ENCODE data around the gene OSBPL10.

The OSBPL10 gene

GRCh38 chr3:31645256-31645655 lies 335.8 kb downstream of the OSBPL10 start:
- DNase-seq, result no peak

- DNase-seq, result no peak
These were observed 341.2 kb downstream of the OSBPL10 start for GRCh38 chr3:31639828-31640227.

DNA sequence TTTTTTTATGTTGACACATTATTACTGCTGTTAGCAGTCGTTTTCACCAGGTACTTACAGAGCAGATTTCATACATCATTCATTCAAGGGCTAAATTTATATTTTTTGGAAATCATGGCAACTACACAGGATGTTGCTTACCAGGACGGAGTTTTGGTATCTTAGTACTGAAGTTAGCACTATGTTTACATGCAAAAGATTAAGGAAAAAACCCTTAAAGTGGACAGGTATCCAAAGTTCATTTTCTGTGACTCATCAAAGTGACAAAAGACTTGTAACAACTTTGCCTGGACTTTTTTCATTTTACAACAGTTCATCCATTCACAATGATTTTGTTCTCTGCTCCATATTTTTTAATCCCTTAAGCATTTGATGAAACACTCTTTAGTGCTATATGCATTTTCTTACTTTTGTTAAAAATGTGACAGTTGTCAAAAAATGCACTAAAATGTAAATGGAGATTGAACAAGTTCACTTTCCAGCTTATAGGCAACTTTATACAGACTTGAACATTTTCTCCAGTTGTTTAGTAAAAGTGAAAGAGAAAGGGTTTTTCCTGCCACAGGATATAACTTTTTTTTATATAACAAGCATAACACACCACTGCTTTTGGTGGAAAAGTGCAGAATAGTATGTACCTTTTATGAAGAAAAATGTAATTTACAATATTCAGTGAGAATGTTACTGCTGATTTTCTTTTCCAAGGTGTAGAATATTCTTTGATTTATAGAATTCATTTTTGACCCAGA lies 344.2 kb downstream of the OSBPL10 start:
- DNase-seq, result no peak

DNA sequence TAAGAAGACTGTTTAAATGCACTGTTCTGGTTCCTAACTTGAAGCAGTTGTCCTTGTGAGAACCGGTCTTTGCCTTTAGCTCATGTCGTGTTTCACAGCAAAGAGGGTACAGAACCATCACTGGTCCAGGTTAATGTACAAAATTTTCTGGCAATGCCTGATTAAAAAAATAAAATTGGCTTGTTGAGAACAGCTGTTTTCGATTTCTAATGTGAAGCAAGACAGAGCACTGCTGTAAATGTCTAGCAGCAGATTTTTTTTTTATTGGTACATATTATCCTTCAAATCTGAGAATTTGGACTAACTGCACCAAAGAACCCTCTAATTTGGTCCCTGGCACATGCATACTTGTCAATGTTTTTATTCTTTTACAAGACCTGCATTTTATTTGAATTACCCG lies 345.0 kb downstream of the OSBPL10 start:
- DNase-seq, result no peak

- DNase-seq, result no peak
These were observed 345.5 kb downstream of the OSBPL10 start for GRCh38 chr3:31635545-31635944.

GRCh38 chr3:31634476-31634875 lies 346.6 kb downstream of the OSBPL10 start:
- DNase-seq, result no peak

- DNase-seq, result peak; percentile 17 to 27
These were observed 352.0 kb downstream of the OSBPL10 start for GRCh38 chr3:31629054-31629453.

- no peak for DNase-seq
These were observed 355.7 kb downstream of the OSBPL10 start for GRCh38 chr3:31625358-31625757.

- DNase-seq, result no peak
These were observed 356.9 kb downstream of the OSBPL10 start for GRCh38 chr3:31624083-31624709.

GRCh38 chr3:31622636-31623288 lies 358.3 kb downstream of the OSBPL10 start:
- no peak for DNase-seq

DNA sequence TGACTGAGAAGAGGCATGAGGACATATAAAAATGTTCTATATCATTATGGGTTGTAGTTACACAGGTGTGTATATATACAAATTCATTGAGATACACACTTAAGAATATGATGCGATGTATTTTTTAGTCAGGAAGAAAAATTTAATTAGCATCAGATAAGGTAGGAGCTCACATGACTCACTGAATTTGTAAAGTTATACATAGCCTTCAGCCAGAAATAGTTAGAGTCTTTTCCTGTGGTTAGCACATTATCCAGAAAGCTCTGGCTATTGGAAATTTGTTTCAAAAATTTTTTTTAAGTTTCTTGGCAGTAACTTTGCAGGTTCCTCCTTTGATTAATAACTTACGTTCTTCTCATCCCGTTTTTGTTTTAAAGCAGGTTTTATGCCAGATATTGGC lies 359.7 kb downstream of the OSBPL10 start:
- no peak for DNase-seq

- no peak for DNase-seq
These were observed 360.4 kb downstream of the OSBPL10 start for GRCh38 chr3:31620656-31621055.

- no peak for DNase-seq
These were observed 364.4 kb downstream of the OSBPL10 start for GRCh38 chr3:31616711-31617110.

- DNase-seq, result no peak
These were observed 365.8 kb downstream of the OSBPL10 start for GRCh38 chr3:31615071-31615875.

DNA sequence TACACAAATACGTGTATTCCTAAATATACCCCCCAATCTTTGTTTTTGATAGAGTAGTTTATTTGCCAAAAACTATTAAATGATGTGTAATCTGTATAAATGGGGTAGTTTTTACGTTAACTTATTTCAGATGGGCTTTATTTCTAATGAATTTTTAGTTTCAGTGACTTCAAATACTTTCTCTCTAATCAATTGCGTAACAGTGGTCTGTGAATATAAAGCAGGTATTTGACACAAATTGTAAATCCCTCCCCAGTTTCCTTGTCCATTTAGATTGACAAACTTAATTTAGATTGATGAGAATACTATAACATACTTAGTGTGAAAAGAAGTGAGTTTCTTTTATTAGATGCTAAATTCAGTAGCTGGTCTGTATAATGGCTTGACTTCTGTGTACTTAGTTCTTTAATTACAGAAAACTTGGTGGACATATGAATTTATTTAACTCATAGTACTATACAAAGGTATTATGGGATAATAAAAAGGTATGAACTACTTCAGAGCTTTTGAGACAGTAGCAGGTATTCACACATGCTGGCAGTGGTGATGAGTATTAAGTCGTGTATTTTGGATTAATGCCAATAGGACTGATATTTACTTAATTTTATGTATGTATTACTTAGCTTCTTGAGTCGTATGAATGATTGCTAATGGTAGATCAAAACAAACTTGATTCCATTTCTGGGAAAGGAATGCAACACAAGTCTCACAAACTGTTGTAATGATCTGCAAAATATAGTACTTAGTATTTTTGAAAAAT lies 366.7 kb downstream of the OSBPL10 start:
- DNase-seq, result no peak

DNA sequence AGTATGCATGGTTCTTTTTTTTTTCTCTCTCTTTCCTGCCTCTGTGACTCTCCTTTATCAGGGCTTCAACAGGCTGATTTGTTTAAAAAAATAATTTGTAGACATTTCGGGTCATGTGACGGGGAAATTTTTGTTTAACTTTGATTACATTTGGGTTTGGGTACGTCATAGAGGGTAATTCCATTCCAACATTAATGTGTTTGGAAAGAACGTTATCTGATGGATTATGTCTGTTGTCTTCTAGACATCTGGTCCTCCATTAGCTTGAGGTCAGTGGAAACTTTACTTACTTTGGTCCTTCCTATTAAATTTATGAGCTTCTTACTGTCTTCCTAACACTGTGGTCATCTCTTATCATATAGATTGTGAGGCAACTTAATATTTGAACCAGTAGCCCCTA lies 367.4 kb downstream of the OSBPL10 start:
- DNase-seq, result no peak

- DNase-seq, result no peak
These were observed 367.9 kb downstream of the OSBPL10 start for GRCh38 chr3:31613177-31613576.

All from inflammatory macrophage treated with lipopolysaccharide for 1 hour (primary cell).